GM12878 (cell line): ENCODE measurements around the gene KREMEN2. TPM values are rescaled to one million over a fixed set of nuclear protein-coding genes. Genes with fewer than 3 reads are reported as not detected.

ENCODE experiments used
- BCL3 ChIP-seq: IDR thresholded peaks from 2 replicates; pipeline ENCODE4 v1.6.1; 2011; ENCODE audit warnings: borderline replicate concordance, low read depth, mild to moderate bottlenecking, moderate library complexity, low read length; ENCODE audit not compliant: insufficient read depth, poor library complexity, severe bottlenecking
- CHD1 ChIP-seq: IDR thresholded peaks from 2 replicates; pipeline ENCODE4 v1.6.1; 2012; ENCODE audit warnings: low read depth, low read length, improper control_type of control experiment
- E2F4 ChIP-seq: IDR thresholded peaks from 2 replicates; pipeline ENCODE4 v1.6.1; 2012; ENCODE audit warnings: low read depth, low read length, improper control_type of control experiment
- ELK1 ChIP-seq: IDR thresholded peaks from 2 replicates; pipeline ENCODE4 v1.6.1; 2012; ENCODE audit warnings: low read depth, low read length, improper control_type of control experiment
- GABPA ChIP-seq: IDR thresholded peaks from 2 replicates; pipeline ENCODE4 v1.6.1; 2014; ENCODE audit warnings: antibody characterized with exemption, low read depth, mild to moderate bottlenecking, inconsistent platforms
- GATAD2B ChIP-seq: fragments of 450-650 bp; conservative IDR thresholded peaks from 2 replicates; pipeline ENCODE4 v1.6.1; 2017; ENCODE audit warnings: low read depth, mild to moderate bottlenecking, moderate library complexity
- HCFC1 ChIP-seq: fragments of 150-350 bp; IDR thresholded peaks from 2 replicates; pipeline ENCODE4 v1.6.1; 2014; ENCODE audit warnings: low read length
- IRF5 ChIP-seq: fragments of 450-650 bp; IDR thresholded peaks from 2 replicates; pipeline ENCODE4 v1.6.1; 2017; ENCODE audit warnings: borderline replicate concordance
- KLF5 ChIP-seq: fragments of 450-650 bp; IDR thresholded peaks from 2 replicates; pipeline ENCODE4 v1.6.1; 2014; ENCODE audit warnings: mild to moderate bottlenecking; ENCODE audit not compliant: partially characterized antibody
- MYC ChIP-seq: IDR thresholded peaks from 2 replicates; pipeline ENCODE4 v1.6.1; 2011; ENCODE audit warnings: mild to moderate bottlenecking, low read length, moderate library complexity, inconsistent platforms; ENCODE audit not compliant: insufficient read depth, insufficient replicate concordance, insufficient read length, severe bottlenecking
- NFXL1 ChIP-seq: fragments of 450-650 bp; IDR thresholded peaks from 2 replicates; pipeline ENCODE4 v1.6.1; 2017; ENCODE audit warnings: antibody characterized with exemption, mild to moderate bottlenecking, borderline replicate concordance
- POLR2AphosphoS5 ChIP-seq: IDR thresholded peaks from 2 replicates; pipeline ENCODE4 v1.6.1; 2011; ENCODE audit warnings: mild to moderate bottlenecking, low read length, inconsistent platforms
- RAD21 ChIP-seq: IDR thresholded peaks from 2 replicates; pipeline ENCODE4 v1.6.1; 2011; ENCODE audit warnings: mild to moderate bottlenecking, low read depth, low read length, moderate library complexity; ENCODE audit not compliant: insufficient read depth
- RELA ChIP-seq: fragments of 450-650 bp; IDR thresholded peaks from 2 replicates; pipeline ENCODE4 v1.8.0; 2014; ENCODE audit warnings: borderline replicate concordance; ENCODE audit not compliant: partially characterized antibody
- SIN3A ChIP-seq: IDR thresholded peaks from 2 replicates; pipeline ENCODE4 v1.6.1; 2012; ENCODE audit warnings: low read depth, low read length, improper control_type of control experiment
- SMC3 ChIP-seq: IDR thresholded peaks from 2 replicates; pipeline ENCODE4 v1.6.1; 2011; ENCODE audit warnings: low read length, improper control_type of control experiment, borderline replicate concordance
- ZSCAN29 ChIP-seq: fragments of 450-650 bp; IDR thresholded peaks from 2 replicates; pipeline ENCODE4 v1.6.1; 2017; ENCODE audit warnings: mild to moderate bottlenecking, moderate library complexity
- polyA plus RNA-seq, 11 experiments: library from polyadenylated mRNA; depleted of rRNA in 4 of 11; unstranded in 6 of 11; stranded (reverse) in 5 of 11; fragments of >200 nt; fragmentation: Nextera tagmentation in 4 of 11; fragmentation: Illumina TruSeq in 1 of 11; extraction: Ambion mirVana in 4 of 11; extraction: Trizol in 1 of 11; gene quantifications; 1 replicate in 1 of 11; 2 replicates in 10 of 11; pipeline versions ENCODE4 v1.2.1 to v1.2.3, GENCODE V29; 2011 to 2016; ENCODE audit warnings: inconsistent platforms in 2 of 11, missing spikeins in 2 of 11, low read depth in 1 of 11
- total RNA-seq, 4 experiments: library from RNA; depleted of rRNA in 3 of 4; stranded (reverse); fragments of >200 nt in 3 of 4; fragmentation: Illumina TruSeq in 1 of 4; extraction: Trizol in 1 of 4; gene quantifications; 2 replicates each; pipeline versions ENCODE4 v1.2.1 to v1.2.3, GENCODE V29; 2013 to 2021
- TF ChIP-seq, protein P1 (sequence below): fragments of 450-650 bp; IDR thresholded peaks from 2 replicates; pipeline ENCODE4 v1.6.1; 2018; ENCODE audit warnings: mild to moderate bottlenecking, low read depth, moderate library complexity; ENCODE audit not compliant: partially characterized antibody
- TF ChIP-seq, protein P2 (sequence below): fragments of 450-650 bp; IDR thresholded peaks from 2 replicates; pipeline ENCODE4 v1.6.1; 2017; ENCODE audit warnings: low read depth, mild to moderate bottlenecking, moderate library complexity

The KREMEN2 gene
- total and polyA plus RNA-seq, 10 of the 15 experiments (the other 5 are each of a cell fraction or from before 2014, with no cell fraction given) = 0.06 to 3.7 (median 0.83) TPM; not detected in 2

GRCh38 chr16:2980227-2981176, 16.4 kb downstream of the KREMEN2 start, which contains the start of gene PKMYT1 (continued):
- TF ChIP-seq, protein P1, sequence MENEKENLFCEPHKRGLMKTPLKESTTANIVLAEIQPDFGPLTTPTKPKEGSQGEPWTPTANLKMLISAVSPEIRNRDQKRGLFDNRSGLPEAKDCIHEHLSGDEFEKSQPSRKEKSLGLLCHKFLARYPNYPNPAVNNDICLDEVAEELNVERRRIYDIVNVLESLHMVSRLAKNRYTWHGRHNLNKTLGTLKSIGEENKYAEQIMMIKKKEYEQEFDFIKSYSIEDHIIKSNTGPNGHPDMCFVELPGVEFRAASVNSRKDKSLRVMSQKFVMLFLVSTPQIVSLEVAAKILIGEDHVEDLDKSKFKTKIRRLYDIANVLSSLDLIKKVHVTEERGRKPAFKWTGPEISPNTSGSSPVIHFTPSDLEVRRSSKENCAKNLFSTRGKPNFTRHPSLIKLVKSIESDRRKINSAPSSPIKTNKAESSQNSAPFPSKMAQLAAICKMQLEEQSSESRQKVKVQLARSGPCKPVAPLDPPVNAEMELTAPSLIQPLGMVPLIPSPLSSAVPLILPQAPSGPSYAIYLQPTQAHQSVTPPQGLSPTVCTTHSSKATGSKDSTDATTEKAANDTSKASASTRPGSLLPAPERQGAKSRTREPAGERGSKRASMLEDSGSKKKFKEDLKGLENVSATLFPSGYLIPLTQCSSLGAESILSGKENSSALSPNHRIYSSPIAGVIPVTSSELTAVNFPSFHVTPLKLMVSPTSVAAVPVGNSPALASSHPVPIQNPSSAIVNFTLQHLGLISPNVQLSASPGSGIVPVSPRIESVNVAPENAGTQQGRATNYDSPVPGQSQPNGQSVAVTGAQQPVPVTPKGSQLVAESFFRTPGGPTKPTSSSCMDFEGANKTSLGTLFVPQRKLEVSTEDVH = no peak
- TF ChIP-seq ZSCAN29 = 0 out of 2 replicates have a peak, but pooled peaks have one; percentile 18
- no peak for TF ChIP-seq ELK1
- TF ChIP-seq RELA = no peak
- no peak for TF ChIP-seq RAD21
- peak; percentile 92 for TF ChIP-seq GATAD2B
- peak; percentile 75; the same call in 1 of the 2 replicates for TF ChIP-seq E2F4
- no peak for TF ChIP-seq CHD1
- peak; percentile 50 for TF ChIP-seq KLF5
- TF ChIP-seq HCFC1 = no peak
- TF ChIP-seq, protein P2, sequence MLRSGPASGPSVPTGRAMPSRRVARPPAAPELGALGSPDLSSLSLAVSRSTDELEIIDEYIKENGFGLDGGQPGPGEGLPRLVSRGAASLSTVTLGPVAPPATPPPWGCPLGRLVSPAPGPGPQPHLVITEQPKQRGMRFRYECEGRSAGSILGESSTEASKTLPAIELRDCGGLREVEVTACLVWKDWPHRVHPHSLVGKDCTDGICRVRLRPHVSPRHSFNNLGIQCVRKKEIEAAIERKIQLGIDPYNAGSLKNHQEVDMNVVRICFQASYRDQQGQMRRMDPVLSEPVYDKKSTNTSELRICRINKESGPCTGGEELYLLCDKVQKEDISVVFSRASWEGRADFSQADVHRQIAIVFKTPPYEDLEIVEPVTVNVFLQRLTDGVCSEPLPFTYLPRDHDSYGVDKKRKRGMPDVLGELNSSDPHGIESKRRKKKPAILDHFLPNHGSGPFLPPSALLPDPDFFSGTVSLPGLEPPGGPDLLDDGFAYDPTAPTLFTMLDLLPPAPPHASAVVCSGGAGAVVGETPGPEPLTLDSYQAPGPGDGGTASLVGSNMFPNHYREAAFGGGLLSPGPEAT = peak; percentile 70
- TF ChIP-seq BCL3 = no peak
- TF ChIP-seq NFXL1 = no peak
- TF ChIP-seq SIN3A = peak; percentile 89
- no peak for TF ChIP-seq MYC
- no peak for TF ChIP-seq GABPA
- peak; percentile 87 for TF ChIP-seq POLR2AphosphoS5
- TF ChIP-seq IRF5 = no peak
- TF ChIP-seq SMC3 = no peak
